HG03175 (cell line): Measurements from ENCODE around the gene DIS3L.
A peak's percentile ranks its signal among the peaks of the same experiment; 100 is the strongest.
"Not testable (repeated sequence)": the region's sequence is repeated elsewhere in the genome, so short reads cannot be mapped to it uniquely, and the experiment has no call there.

Experiments
- ATAC-seq: cut with Tn5 transposase; IDR thresholded peaks from one replicate; pipeline ENCODE4 v1.9.1; 2021; ENCODE audit warnings: mild to moderate bottlenecking, moderate library complexity; ENCODE audit not compliant: unreplicated experiment

The DIS3L gene

DNA sequence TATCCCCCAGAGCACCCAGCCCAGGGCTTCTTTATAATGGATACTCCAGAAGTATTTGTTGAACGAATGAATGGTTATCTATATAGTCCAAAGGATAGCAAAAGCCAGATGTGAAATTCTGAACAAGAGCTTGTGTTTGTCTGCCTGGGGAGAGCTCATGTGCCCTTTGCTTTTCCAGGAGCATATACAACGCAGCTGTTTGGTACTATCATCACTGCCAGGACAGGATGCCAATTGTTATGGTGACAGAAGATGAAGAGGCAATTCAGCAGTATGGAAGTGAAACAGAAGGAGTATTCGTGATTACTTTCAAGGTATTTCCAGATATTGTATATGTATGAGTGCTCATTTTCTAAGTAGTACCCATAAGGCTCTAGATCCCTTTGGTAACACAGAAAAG lies 15.2 kb downstream of the DIS3L start:
- no peak for ATAC-seq

DNA sequence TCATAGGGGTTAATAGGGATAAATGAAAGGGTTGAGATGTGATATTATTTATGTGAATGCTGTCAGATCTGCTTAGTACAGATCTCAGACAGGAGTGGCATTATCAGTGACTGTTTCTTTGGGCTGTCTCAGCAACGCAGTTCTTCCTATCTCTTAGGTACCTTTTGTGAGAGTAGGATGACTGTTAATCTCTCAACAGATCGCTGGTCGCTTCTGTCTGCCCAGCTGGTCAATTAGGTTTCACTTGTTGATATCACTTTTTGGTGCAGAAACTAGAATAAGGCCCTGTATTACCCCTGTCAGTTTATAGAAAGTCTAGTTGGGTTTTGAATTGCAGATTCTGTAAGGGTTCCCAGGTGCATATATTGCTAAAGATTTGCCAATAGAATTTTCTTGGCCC lies 16.5 kb downstream of the DIS3L start:
- ATAC-seq = no peak

DNA sequence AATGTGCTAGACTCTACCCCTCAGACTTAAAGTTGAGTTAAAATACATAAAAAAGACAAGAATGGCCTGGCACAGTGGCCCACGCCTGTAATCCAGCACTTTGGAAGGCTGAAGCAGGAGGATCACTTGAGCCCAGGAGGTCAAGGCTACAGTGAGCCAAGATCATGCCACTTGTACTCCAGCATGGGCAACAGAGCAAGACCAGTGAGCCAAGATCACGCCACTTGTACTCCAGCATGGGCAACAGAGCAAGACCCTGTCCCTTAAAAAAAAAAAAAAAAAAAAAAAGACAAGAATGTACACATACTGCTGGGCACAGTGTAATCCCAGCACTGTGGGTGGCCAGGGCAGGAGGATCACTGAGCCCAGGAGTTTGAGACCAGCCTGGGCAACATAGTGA lies 17.4 kb downstream of the DIS3L start:
- ATAC-seq = no peak

DNA sequence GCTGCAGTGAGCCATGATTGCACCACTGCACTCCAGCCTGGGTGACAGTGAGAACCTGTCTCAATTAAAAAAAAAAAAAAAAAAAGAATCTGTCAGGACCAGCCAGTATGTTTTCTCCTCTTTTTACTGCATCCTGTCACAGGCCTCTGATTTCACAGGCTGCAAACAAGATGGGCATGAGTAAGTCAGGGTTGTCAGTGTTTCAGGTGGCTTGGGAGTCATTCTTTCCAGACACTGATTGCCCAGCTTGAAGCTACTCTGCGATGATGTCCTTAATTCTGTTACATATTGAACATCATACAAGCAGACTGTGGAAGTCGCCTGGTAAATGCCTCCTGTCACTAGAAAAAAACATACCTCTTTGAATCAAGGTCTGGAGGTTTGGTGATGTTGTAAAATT lies 18.8 kb downstream of the DIS3L start:
- ATAC-seq = no peak

DNA sequence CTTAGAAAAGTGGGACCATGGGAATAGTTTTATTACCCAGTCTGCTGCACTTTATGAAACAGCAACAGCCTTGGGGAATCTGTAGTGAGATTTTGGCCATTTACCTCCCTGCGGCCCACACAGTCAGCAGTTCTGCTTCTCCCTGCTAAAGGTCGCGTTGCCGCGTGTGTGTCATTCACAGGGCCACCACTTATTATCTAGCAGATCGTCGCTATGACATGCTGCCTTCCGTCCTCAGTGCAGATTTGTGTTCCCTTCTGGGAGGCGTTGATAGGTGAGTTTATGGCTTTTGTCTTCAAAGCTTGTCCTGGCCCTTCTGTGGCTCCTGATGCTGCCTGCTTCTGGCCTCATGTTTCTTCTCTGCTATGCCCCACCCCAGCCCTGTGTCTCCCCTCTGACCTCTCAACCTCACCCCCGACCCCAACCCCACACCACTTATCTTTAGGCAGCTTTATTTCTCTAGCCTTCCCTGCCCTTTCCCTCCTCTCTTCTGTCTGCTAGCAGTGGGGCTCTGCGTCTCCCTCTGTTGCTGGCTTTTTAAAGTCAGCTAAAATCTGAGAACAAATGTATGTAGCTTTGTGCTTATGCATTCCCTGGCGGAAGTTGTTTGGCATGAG lies 30.1 kb downstream of the DIS3L start:
- ATAC-seq = no peak

DNA sequence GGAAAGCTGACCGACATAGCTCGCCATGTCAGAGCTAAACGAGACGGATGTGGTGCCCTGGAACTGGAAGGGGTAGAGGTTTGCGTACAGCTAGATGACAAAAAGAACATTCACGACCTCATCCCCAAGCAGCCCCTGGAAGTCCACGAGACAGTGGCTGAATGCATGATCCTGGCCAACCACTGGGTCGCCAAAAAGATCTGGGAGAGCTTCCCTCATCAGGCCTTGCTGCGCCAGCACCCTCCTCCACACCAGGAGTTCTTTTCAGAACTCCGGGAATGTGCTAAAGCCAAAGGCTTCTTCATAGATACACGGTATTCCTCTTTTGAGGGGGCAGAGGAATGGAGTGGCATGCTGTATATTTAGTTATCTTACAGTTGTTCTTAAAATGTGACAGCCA lies 32.7 kb downstream of the DIS3L start:
- no peak for ATAC-seq

DNA sequence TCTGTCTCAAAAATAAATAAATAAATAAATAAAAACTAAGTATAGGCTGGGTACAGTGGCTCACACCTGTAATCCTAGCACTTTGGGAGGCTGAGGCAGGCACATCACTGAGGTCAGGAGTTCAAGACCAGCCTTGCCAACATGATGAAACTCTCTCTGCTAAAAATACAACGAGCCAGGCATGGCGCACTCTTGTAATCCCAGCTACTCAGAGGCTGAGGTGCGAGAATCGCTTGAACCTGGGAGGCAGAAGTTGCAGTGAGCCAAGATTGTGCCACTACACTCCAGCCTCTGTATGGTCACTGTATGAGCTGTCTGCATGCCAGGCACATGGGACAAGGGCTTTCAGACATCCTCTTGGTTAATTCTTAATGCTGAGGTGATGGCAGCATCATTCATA lies 34.4 kb downstream of the DIS3L start:
- no peak for ATAC-seq

DNA sequence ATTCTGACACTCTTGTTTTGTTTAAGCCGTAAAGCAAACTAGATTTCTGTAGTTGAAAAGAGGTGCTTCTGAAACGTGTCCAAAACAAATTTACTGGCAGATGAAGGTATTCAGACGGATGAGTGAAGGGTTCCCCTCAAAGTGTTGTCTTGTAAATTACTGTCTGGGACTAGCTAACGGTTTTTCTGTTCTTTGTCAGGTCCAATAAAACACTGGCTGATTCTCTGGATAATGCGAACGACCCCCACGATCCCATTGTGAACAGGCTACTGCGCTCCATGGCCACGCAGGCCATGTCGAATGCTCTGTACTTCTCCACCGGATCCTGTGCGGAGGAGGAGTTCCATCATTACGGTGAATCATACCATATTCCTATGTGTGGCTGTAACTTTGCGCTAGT lies 35.4 kb downstream of the DIS3L start:
- no peak for ATAC-seq

DNA sequence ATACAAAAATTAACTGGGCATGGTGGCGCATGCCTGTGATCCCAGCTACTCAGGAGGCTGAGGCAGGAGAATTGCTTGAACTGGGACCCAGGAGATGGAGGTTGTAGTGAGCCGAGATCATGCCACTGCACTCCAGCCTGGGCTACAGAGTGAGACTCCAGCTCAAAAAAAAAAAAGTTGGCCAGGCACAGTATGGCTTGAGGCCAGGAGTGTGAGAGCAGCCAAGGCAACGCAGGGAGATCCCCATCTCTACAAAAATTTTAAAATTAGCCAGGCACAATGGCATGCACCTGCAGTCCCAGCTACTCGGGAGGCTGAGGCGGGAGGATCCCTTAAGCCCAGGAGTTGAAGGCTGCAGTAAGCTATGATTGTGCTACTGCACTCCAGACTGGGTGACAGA lies 55.2 kb downstream of the DIS3L start:
- not testable (repeated sequence) for ATAC-seq

DNA sequence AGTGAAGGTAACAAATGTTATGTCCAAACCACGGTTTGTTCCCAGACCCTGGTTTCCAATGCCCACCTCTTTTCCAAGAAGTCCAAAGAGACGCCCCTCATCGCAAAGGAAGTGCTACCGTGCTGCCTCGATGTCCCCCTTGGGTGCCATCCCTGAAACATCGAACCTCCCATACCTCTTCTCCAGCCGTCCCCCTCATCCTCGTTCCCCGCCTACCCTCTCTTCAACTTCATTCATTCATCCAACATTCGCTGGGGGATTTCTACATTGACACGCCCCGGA lies 62.6 kb downstream of the DIS3L start:
- peak; percentile 6 for ATAC-seq

DNA sequence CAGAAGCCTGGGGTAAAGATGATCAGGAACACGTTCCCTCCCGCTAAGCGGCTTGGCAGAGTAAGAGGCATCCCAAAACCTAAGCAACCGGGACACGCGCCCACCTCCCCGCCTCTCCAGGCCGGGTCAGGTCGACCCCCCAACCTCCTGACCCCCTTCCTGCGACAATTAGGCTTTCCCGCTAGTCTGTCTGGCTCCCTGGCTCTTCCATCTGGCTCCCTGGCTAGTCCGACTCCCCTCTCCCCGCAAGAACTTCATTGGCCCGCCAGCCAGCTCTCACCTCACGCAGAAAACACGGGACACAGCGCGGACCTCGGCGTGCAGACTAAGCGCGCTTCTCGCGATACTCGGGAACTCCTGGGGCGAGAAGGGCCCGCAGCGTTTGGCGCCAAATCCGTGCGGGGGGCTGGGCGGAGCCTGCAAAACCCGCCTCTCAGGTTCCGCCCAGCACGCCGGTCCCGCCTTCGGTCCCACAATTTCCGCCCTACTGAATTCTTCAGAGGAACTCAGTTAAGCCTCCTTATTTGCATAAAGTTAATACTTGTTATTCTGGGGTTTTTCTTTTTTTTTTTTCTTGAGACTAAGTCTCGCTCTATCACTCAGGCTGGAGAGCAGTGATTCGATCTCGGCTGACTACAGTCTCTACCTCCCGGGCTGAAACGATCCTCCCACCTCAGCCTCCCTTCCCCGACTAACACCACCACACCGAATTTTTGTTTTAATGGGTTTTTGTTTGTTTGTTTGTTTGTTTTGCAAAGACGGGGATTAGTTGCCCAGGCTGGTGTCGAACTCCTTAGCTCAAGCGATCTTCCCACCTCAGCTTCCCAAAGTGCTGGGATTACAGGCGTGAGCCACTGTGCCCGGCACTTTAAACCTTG lies 63.2 kb downstream of the DIS3L start, which contains the start of gene TIPIN:
Gene TIPIN (minus strand): TSS at position 327 of the 878 bp plus-strand sequence. CDS start 3,738 bp downstream, outside the sequence.
- ATAC-seq = peak; percentile 94

DNA sequence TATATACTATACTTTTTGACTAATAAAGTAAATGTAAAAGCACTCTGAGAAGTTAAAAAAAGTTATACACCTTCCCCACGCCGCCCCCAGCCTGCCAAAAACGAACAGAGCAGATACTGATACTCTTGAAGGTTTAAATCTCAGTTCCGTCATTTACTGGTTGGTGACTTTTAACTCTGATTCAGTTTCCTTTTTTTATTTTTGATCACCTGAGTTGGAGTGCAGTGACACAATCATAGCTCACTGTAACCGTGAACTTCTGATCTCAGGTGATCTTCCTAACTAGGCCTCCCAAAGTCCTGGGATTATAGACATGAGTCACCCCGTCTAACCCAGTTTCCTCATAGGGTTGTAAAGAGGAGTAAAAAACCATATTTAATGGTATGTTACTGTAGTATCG lies 66.4 kb downstream of the DIS3L start:
- no peak for ATAC-seq

DNA sequence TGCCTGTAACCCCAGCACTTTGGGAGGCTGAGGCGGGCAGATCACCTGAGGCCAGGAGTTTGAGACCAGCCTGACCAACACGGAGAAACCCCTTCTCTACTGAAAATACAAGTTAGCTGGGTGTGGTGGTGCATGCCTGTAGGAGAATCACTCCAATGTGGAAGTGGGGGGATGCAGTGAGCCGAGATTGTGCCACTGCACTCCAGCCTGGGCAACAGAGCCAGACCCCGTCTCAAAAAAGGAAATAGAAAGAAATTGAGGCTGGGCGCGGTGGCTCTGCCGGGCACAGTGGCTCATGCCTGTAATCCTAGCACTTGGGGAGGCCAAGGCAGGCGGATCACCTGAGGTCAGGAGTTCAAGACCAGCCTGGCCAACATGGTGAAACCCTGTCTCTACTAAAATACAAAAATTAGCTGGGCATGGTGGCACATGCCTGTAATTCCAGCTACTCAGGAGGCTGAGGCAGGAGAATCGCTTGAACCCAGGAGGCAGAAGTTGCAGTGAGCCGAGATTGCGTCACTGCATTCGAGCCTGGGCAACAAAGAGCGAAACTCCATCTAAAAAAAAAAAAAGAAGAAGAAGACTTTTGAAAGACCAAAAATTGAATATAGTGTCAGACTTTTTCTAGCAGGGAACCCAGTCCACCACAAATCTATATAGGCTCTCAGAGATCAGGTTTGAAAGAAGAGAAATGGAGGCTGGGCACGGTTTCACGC lies 68.5 kb downstream of the DIS3L start:
- ATAC-seq = not testable (repeated sequence)

DNA sequence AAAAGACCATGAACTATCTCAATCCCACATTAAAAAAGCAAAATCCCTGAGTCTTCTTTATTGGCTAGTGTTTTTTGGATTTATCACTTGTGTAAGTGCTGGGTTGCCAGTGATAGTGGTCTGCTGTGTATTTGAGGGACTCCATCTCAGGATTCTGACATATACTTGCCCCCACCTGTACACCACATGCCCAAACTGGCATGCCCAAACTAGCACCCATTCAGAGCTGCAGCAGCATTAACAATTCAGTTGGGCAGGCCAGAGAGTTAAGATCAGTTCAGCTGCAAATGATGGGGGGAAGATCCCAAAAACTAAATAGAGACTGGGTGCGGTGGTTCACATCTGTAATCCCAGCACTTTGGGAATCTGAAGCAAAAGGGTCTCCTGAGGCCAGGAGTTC lies 69.4 kb downstream of the DIS3L start:
- ATAC-seq = no peak

DNA sequence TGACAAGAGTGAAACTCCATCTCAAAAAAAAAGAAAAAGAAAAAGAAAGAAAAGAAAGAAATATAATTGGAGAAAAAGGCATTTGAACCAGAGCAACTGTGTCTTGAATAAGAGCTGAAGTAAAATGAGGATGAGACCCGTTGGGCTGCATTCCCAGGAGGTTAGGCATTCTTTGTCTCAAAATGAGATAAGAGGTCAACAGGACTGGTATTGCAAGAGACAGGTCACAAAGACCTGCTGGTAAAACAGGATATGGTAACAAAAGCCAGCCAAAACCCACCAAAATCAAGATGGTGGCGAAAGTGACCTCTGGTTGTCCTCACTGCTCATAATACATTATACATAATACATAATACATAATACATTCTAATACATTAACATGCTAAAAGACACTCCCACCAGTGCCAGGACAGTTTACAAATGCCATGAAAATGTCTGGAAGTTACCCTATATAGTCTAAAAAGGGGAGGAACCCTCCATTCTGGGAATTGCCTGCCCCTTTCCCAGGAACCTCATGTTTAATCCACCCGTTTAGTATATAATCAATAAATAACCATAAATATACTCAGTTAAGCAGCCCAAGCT lies 71.7 kb downstream of the DIS3L start:
- ATAC-seq = no peak

DNA sequence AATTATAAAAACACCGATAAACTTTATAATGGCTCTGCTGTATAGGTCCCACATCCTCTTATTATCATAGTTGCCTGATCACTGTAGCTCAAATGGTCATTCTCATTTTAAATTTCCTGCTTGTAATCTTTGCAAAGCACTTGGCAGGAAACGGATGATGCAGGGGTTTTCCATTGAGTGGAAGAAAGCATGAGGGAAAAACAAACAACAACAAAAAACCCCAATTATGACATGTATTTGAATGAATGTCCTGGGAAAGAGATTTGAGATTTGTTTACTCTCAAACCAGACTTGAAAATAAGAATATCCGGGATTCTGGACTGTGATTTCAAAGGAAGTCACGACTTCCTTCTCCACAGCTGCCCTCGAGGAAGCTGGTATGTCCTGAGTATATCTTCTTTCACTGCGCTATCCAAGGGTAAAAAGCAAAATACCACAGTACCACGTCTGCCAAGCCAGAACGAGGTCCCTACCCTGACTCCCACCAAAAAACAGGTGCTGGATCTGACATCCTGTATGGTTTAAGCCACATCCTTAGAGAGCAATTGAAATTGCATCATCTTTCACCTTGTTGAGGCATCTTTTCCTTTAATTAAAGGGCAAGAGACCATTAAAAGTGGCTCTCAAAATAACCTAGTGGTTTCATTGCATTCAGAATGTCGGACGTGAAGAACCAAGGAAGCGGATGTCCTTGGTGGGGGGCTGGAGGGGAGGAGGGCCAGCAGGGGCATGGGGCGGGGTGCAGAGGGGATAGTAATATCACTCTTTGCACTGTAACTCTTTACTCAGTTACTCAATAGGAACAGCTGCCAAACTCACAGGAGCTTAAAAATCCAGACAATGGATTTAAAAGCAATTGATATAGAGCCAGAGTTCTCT lies 76.6 kb downstream of the DIS3L start:
- no peak for ATAC-seq

DNA sequence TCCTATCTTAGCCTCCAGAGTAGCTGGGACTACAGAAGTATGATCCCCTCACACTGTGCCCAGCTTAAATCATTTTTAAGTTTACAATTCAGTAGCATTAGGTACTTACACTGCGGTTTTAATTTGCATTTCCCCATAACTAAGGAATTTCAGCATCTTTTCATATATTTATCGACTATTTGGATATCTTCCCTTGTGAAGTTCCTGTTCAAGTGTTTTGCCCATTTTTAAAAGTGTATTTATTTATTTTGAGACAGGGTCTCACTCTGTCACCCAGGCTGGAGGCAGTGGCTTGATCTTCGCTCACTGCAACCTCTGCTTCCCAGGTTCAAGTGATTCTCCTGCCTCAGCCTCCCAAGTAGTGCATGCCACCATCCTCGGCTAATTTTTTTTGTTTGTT lies 80.8 kb downstream of the DIS3L start:
- ATAC-seq = no peak

DNA sequence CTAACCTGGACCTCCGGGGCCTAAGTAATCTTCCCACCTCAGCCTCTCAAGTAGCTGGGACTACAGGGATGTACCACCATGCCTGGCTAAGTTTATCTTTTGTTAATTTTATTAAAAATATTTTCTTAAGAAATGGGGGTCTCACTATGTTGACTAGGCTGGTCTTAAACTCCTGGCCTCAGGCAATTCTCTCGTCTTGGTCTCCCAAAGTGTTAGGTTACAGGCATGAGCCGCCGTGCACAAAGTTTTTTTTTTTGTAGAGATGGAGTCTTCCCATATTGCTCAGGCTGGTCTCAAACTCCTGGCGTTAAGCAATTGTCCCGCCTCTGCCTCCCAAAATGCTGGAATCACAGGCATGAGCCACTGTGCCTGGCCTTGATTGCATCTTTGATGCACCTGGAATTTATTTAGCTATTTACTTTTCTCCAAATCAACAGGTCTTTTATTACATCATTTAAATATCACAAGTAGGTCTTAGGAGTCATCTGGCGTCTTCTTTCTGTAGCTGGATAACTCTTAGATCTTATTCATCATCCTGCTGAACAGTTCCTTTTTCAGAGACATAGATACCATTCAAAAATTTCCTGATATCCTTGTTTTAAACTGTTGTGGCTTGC lies 85.6 kb downstream of the DIS3L start:
- no peak for ATAC-seq

DNA sequence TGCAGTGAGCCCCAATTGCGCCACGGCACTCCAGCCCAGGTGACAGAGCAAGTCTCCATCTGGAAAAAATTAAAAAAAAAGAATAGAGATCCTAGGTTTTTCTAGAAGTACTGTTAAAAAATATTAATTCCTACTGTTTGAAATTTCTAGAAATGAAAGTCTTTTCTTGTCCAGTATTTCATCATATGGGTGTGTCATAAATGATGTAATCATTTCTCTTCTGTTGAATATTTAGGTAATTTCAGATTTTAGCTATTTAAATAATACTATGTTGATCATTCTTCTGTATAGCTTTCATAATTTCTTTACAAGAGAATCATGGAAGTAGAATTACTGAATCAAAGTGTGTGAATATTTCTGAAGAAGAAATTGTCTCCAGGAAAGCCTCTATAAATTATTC lies 88.0 kb downstream of the DIS3L start:
- ATAC-seq = not testable (repeated sequence)
